NCI-H2196 treated with DMSO at 0.1 percent for 48 hours (cell line): Measurements from ENCODE around the gene KRT78.

Source experiments
- DNase-seq: peaks from one replicate; lab custom pipeline; 2025; ENCODE audit not compliant: unreplicated experiment; lab: John Stamatoyannopoulos, UW

The KRT78 gene

GRCh38 chr12:52826611-52827498, 21.9 kb downstream of the KRT78 start:
- no peak for DNase-seq

GRCh38 chr12:52825961-52826360, 22.8 kb downstream of the KRT78 start:
- DNase-seq: no peak

- no peak for DNase-seq
These were observed 23.9 kb downstream of the KRT78 start for GRCh38 chr12:52824741-52825410.

- DNase-seq: no peak
These were observed 24.9 kb downstream of the KRT78 start for GRCh38 chr12:52823761-52824450.

- no peak for DNase-seq
These were observed 25.9 kb downstream of the KRT78 start for GRCh38 chr12:52822771-52823510.

GRCh38 chr12:52821826-52822660, 26.8 kb downstream of the KRT78 start:
- DNase-seq: no peak

- DNase-seq: no peak
These were observed 27.6 kb downstream of the KRT78 start for GRCh38 chr12:52821071-52821730.

- DNase-seq: no peak
These were observed 28.3 kb downstream of the KRT78 start for GRCh38 chr12:52820521-52820920.

- no peak for DNase-seq
These were observed 28.9 kb downstream of the KRT78 start for GRCh38 chr12:52819731-52820510.

GRCh38 chr12:52818887-52819420, 29.8 kb downstream of the KRT78 start:
- DNase-seq: no peak

- DNase-seq: no peak
These were observed 30.4 kb downstream of the KRT78 start for GRCh38 chr12:52818388-52818787.

GRCh38 chr12:52817699-52818238, 31.0 kb downstream of the KRT78 start:
- no peak for DNase-seq

GRCh38 chr12:52817003-52817698, 31.6 kb downstream of the KRT78 start:
- DNase-seq: no peak

- DNase-seq: no peak
These were observed 32.9 kb downstream of the KRT78 start for GRCh38 chr12:52815676-52816588.

- DNase-seq: no peak
These were observed 33.6 kb downstream of the KRT78 start for GRCh38 chr12:52815161-52815560.

- no peak for DNase-seq
These were observed 34.1 kb downstream of the KRT78 start for GRCh38 chr12:52814710-52815155.
